Muscle layer of duodenum (tissue), 2 donors: Measurements from ENCODE around the gene IKBKE.

ENCODE experiments used
- H3K27ac ChIP-seq: one replicate; pipeline ENCODE4 v1.7.0; 2013; ENCODE audit warnings: mild to moderate bottlenecking, low read length
- H3K27me3 ChIP-seq: one replicate; pipeline ENCODE4 v1.7.0; 2013; ENCODE audit warnings: low read depth, mild to moderate bottlenecking, control low read depth, low read length
- H3K36me3 ChIP-seq, 2 donors: one replicate each; pipeline ENCODE4 v1.7.0; 2013; ENCODE audit warnings: low read length in 2 of 2, control low read depth in 1 of 2, mild to moderate bottlenecking in 1 of 2; ENCODE audit not compliant: insufficient read depth in 2 of 2, control insufficient read depth in 1 of 2
- H3K4me1 ChIP-seq, 2 donors: one replicate each; pipeline ENCODE4 v1.7.0; 2013; ENCODE audit warnings: low read length in 2 of 2, mild to moderate bottlenecking in 2 of 2, control low read depth in 1 of 2, moderate library complexity in 1 of 2; ENCODE audit not compliant: insufficient read depth in 2 of 2, control insufficient read depth in 1 of 2
- H3K4me3 ChIP-seq, 2 donors: one replicate each; pipeline ENCODE4 v1.7.0; 2013; ENCODE audit warnings: low read length in 2 of 2, low read depth in 1 of 2, mild to moderate bottlenecking in 1 of 2
- H3K9me3 ChIP-seq, 2 donors: one replicate each; pipeline ENCODE4 v1.7.0; 2013; ENCODE audit warnings: low read length in 2 of 2, control low read depth in 1 of 2, mild to moderate bottlenecking in 1 of 2; ENCODE audit not compliant: control insufficient read depth in 1 of 2
- donor health status: healthy.

IKBKE gene

GRCh38 chr1:206442101-206442500, 28.2 kb upstream of the IKBKE start:
- Histone ChIP-seq H3K9me3 (no peaks in the 10 kb centered on the region), H3K27me3 (no peaks in the 10 kb centered on the region), H3K36me3 (peaks cover 31 to 58% of the 10 kb centered on the region in 2 donors), H3K4me3 (no peak overlapping the region), H3K4me1 (peaks cover 6 to 12% of the 10 kb centered on the region in 2 donors), H3K27ac (no peak overlapping the region)

DNA sequence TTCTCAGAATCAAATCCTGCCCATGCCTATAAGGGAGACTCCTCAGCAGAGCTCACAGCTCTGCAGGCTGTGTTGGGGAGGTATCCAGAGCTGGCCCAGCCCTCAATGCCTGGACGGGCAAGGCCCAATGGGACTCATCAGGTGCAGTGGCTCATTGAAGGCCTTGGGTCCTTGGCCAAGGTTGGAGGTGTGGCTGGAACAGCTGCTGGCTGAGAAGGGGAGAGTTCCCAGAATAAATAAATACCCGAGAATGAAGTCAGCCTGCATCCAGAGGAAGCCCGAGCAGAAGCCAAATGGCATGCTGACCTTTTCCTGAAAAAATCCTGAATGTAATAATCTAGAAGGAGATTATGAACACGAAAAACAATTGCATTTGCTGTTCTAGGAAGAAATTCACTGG, 25.2 kb upstream of the IKBKE start:
- Histone ChIP-seq H3K9me3 (no peaks in the 10 kb centered on the region), H3K36me3 (peaks cover 31 to 48% of the 10 kb centered on the region in 2 donors), H3K4me1 (peaks cover 6 to 12% of the 10 kb centered on the region in 2 donors), H3K27me3 (no peaks in the 10 kb centered on the region), H3K27ac (no peak overlapping the region), H3K4me3 (no peak overlapping the region)

DNA sequence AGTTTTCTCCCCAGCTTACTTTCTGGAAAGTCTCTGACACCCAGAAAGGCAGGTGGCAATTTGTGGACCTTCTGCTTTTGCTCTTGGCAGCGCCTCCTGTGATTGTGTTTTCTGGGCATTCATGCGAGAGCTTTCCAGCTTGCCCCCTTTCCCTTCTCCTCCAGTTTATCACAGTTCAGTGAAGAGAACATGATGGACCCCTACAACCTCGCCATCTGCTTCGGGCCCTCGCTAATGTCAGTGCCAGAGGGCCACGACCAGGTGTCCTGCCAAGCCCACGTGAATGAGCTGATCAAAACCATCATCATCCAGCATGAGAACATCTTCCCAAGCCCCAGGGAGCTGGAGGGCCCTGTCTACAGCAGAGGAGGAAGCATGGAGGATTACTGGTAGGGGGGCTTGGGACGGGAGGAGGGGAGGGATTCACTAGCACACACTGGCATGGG, 24.3 kb upstream of the IKBKE start:
- Histone ChIP-seq H3K4me3 (no peak overlapping the region), H3K36me3 (peaks cover 35 to 49% of the 10 kb centered on the region in 2 donors), H3K27ac (no peak overlapping the region)

DNA sequence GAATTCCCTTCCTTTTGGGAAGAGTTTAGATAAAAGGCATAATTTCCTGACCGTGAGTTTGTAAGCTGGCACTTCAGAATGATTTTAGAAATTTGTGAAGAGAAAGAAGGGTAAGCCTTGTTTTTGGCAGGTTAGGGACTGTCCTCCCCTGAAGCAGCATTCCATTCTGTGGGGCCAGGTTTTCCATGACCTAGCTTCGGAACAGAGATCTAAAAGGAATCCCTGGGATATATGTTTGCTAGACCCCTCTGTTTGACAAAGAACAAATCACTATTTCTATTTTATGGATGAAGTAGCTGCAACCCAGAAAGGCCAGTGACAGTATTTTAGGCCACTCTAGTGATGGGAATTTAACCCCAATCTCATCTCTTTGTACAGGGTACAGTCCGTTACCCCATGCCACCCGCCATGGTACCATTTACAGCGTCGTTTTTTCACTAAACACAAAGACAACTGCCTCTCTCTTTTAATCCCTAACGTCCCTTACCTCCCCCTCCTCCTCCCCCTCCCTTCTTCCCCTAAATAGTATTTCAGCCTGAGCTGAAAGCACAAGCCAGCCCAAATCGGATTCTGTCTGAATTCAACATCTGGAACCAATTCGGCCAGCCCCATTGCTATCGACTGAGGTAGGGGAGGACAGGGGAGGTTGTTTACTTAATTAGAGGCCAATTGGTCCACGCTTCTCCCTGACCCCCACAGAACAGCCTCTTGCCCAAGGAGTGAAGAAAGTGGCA, 23.4 kb upstream of the IKBKE start:
- H3K4me3 ChIP-seq = no peak overlapping the region
- peaks cover 6 to 12% of the 10 kb centered on the region in 2 donors for H3K4me1 ChIP-seq
- peaks cover 33 to 50% of the 10 kb centered on the region in 2 donors for H3K36me3 ChIP-seq
- no peaks in the 10 kb centered on the region for H3K9me3 ChIP-seq
- H3K27me3 ChIP-seq = no peaks in the 10 kb centered on the region
- H3K27ac ChIP-seq = no peak overlapping the region

More for the DNA sequence above, 24.3 kb upstream of the IKBKE start:
- Histone ChIP-seq H3K27me3 (no peaks in the 10 kb centered on the region), H3K4me1 (peaks cover 6 to 12% of the 10 kb centered on the region in 2 donors), H3K9me3 (no peaks in the 10 kb centered on the region)

DNA sequence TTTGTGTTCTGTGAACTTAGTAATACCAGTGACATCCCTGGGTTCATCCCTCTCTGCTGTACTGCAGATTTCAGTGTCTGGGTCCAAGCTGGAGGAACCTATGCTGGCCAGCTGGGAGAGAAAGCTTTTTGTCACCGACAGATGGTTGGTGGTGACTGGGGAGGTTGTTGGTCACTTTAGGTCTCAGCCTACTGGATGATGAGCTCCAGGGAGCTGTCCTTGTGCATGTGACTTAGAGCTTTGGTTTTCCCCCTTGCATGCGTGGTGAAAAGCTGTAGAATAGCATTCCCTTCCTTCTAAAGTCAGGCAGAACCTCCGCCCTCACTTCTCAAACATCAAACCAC, 22.9 kb upstream of the IKBKE start:
- H3K36me3 ChIP-seq = peaks cover 27 to 48% of the 10 kb centered on the region in 2 donors

GRCh38 chr1:206447792-206448191, 22.5 kb upstream of the IKBKE start:
- peaks cover 27 to 44% of the 10 kb centered on the region in 2 donors for H3K36me3 ChIP-seq
- H3K4me3 ChIP-seq = no peak overlapping the region
- H3K9me3 ChIP-seq = no peaks in the 10 kb centered on the region
- peaks cover 6 to 12% of the 10 kb centered on the region in 2 donors for H3K4me1 ChIP-seq
- no peak overlapping the region for H3K27ac ChIP-seq
- no peaks in the 10 kb centered on the region for H3K27me3 ChIP-seq

More for the DNA sequence above, 22.9 kb upstream of the IKBKE start:
- no peaks in the 10 kb centered on the region for H3K27me3 ChIP-seq
- H3K4me1 ChIP-seq = peaks cover 6 to 12% of the 10 kb centered on the region in 2 donors
- H3K9me3 ChIP-seq = no peaks in the 10 kb centered on the region
- no peak overlapping the region for H3K4me3 ChIP-seq
- no peak overlapping the region for H3K27ac ChIP-seq

- Histone ChIP-seq H3K27me3 (no peaks in the 10 kb centered on the region), H3K27ac (no peak overlapping the region), H3K36me3 (peaks cover 27 to 47% of the 10 kb centered on the region in 2 donors), H3K4me3 (no peak overlapping the region), H3K4me1 (peaks cover 6 to 12% of the 10 kb centered on the region in 2 donors), H3K9me3 (no peaks in the 10 kb centered on the region)
These were observed 21.8 kb upstream of the IKBKE start for GRCh38 chr1:206448471-206448870.

- Histone ChIP-seq H3K27me3 (no peaks in the 10 kb centered on the region), H3K4me3 (no peak overlapping the region), H3K4me1 (peaks cover 6 to 12% of the 10 kb centered on the region in 2 donors), H3K36me3 (peaks cover 21 to 56% of the 10 kb centered on the region in 2 donors), H3K9me3 (no peaks in the 10 kb centered on the region), H3K27ac (no peak overlapping the region)
These were observed 20.7 kb upstream of the IKBKE start for GRCh38 chr1:206449565-206449964.

DNA sequence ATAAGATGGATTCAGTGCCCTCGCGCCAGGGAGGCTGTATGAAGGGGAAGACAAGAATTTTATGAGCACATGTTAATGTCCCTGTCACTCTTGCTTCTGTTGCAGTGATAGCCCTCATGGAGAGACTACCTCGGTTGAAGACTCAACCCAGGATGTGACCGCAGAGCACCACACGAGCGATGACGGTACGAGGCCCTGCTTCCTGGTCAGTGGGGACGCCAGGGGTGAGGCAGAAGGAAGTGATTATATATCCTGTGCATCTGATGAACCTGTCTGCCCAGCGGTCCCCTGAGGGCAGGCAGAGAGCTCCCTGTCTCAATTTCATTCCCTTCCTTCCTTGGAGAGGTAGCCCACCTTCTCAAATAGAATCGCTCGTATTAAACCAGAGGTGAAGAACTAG, 20.0 kb upstream of the IKBKE start:
- Histone ChIP-seq H3K27me3 (no peaks in the 10 kb centered on the region), H3K27ac (no peak overlapping the region), H3K4me3 (no peak overlapping the region), H3K9me3 (no peaks in the 10 kb centered on the region), H3K36me3 (peaks cover 21 to 56% of the 10 kb centered on the region in 2 donors), H3K4me1 (peaks cover 0 to 8% of the 10 kb centered on the region in 2 donors)

DNA sequence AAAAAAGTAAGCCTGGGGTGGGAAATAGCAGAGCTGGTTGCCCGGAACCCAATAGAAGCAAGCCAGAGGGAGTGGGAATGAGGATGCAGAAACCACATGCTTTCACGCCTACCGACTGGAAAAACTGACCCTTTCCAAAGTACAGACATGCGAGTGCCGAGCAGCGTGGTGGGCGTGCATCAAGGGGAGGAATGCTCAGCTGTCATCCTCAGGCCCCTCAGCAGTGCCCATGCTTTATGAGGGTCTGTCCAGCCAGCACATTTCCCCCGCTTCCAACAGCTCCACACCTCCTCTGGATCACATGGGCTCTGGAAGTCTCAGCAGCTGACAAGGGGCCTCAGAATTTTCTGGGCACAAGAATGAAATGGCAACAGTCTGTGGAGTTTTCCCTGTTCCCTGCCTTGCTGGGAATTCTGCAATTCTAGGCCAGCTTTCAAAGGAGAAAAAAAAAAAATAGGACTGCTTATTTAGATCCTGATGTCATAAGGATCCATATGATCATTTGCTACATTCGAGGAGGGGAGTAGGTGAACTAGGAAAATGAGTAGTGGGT, 19.1 kb upstream of the IKBKE start:
- Histone ChIP-seq H3K27ac (no peak overlapping the region), H3K9me3 (no peaks in the 10 kb centered on the region), H3K4me3 (no peak overlapping the region), H3K36me3 (peaks cover 18 to 53% of the 10 kb centered on the region in 2 donors), H3K27me3 (no peaks in the 10 kb centered on the region), H3K4me1 (peaks cover 6% of the 10 kb centered on the region in 2 donors)

GRCh38 chr1:206453111-206453510, 17.2 kb upstream of the IKBKE start:
- Histone ChIP-seq H3K4me3 (no peak overlapping the region), H3K9me3 (no peaks in the 10 kb centered on the region), H3K27ac (no peak overlapping the region), H3K36me3 (peaks cover 12 to 48% of the 10 kb centered on the region in 2 donors), H3K4me1 (peaks cover 12 to 17% of the 10 kb centered on the region in 2 donors), H3K27me3 (no peaks in the 10 kb centered on the region)
